Transverse colon (tissue), 4 donors: ENCODE results near the gene TRMT44. TPM values are rescaled to one million over a fixed set of nuclear protein-coding genes. Genes with fewer than 3 reads are reported as not detected.

Source experiments
- DNase-seq: peaks from one replicate; pipeline ENCODE4 v3.0.0-alpha.2; 2019
- H3K27ac ChIP-seq, 4 donors: fragments of 200-600 bp; sonication (generic); 2 replicates each; pipeline ENCODE4 v1.5.1; 2016 to 2018; ENCODE audit warnings: inconsistent platforms in 4 of 4
- H3K27me3 ChIP-seq: fragments of 200-600 bp; sonication (generic); 2 replicates; pipeline ENCODE4 v1.5.1; 2017; ENCODE audit warnings: inconsistent platforms
- H3K36me3 ChIP-seq, 4 donors: fragments of 200-600 bp; sonication (generic); 2 replicates each; pipeline ENCODE4 v1.5.1; 2017 to 2019; ENCODE audit warnings: inconsistent platforms in 4 of 4
- H3K4me1 ChIP-seq, 4 donors: fragments of 200-600 bp; sonication (generic); 2 replicates each; pipeline ENCODE4 v1.5.1; 2017 to 2020; ENCODE audit warnings: inconsistent platforms in 4 of 4
- H3K4me3 ChIP-seq, 4 donors: fragments of 200-600 bp; sonication (generic); 1 replicate in 1 of 4; 2 replicates in 3 of 4; pipeline versions ENCODE4 v1.5.1 to v1.6.1; 2017 to 2019; ENCODE audit warnings: inconsistent platforms in 4 of 4
- H3K9me3 ChIP-seq, 2 donors: fragments of 200-600 bp; sonication (generic); 2 replicates each; pipeline ENCODE4 v1.5.1; 2017 to 2019; ENCODE audit warnings: inconsistent platforms in 2 of 2
- CTCF ChIP-seq, 5 experiments: fragments of 200-600 bp in 3 of 5; fragments of 450-650 bp in 2 of 5; sonication (generic) in 3 of 5; IDR thresholded peaks; 1 replicate in 2 of 5; 2 replicates in 3 of 5; pipeline ENCODE4 v1.5.1; 2016 to 2017; ENCODE audit warnings: antibody characterized with exemption in 5 of 5, inconsistent platforms in 3 of 5, mild to moderate bottlenecking in 2 of 5, moderate library complexity in 1 of 5
- EP300 ChIP-seq: sonication (generic); formaldehyde crosslinking; IDR thresholded peaks from one replicate; pipeline ENCODE4 v1.6.1; 2017; ENCODE audit warnings: antibody characterized with exemption, low read depth
- POLR2A ChIP-seq: fragments of 450-650 bp; IDR thresholded peaks from one replicate; pipeline ENCODE4 v1.6.1; 2016; ENCODE audit warnings: antibody characterized with exemption, mild to moderate bottlenecking, moderate library complexity
- POLR2AphosphoS5 ChIP-seq, 3 donors: sonication (generic); formaldehyde crosslinking; IDR thresholded peaks; one replicate each; pipeline ENCODE4 v1.6.1; 2016; ENCODE audit warnings: antibody characterized with exemption in 3 of 3
- WGBS, 2 donors: methylation state at CpG; one replicate each; pipeline ENCODE4 v1.1.5; 2018; ENCODE audit warnings: low coverage in 1 of 2; 5-methylcytosine and 5-hydroxymethylcytosine counted together
- in situ Hi-C, 4 donors: fragments of 200-750 bp; cut with MboI; loops; one replicate each; pipeline versions ENCODE4 v1.15.0 to v1.15.1; 2017; ENCODE audit warnings: low sequenced_read_pairs in 3 of 4, low pct_ligation_motif_present in 1 of 4, low pct_unique_long_range_greater_than_20kb in 1 of 4
- intact Hi-C: fragments of 100-400 bp; cut with DNase I; formaldehyde crosslinking; loops from one replicate; pipeline ENCODE4 v1.15.1; 2023; ENCODE audit warnings: low total_unique reads
- total RNA-seq, 4 donors: library from RNA; depleted of rRNA; stranded (reverse); fragments of >200 nt; gene quantifications; one replicate each; pipeline ENCODE4 v1.1.0, GENCODE V29; 2016

TRMT44 gene
- total RNA-seq, 4 donors from 2014 or later = 19.1 to 190 (median 29.7) TPM

GRCh38 chr4:8453957-8454356, 13.4 kb downstream of the TRMT44 start:
- H3K4me3 ChIP-seq = no peak overlapping the region
- H3K4me1 ChIP-seq = no peaks in the 10 kb centered on the region
- H3K27ac ChIP-seq = no peak overlapping the region
- in situ Hi-C loops (loop anchor here in 1 of 4 donors (25.0 kb wide), 1 partner anchor 133 kb away; the partner anchor contains the start of genes CPZ and GPR78), intact Hi-C loops (no loop called here)
- 90% methylated on average over 3 of the region's 3 CpGs; no CpG with 5 or more reads in 1 of the 2 donors for WGBS, 2 donors
- no peak for DNase-seq
- peaks cover 0 to 44% (median 20%) of the 10 kb centered on the region in 4 donors for H3K36me3 ChIP-seq
- H3K27me3 ChIP-seq = no peaks in the 10 kb centered on the region
- TF ChIP-seq POLR2AphosphoS5 (IDR thresholded peaks at IDR 0.05) (no peak), EP300 (no peak), CTCF (IDR thresholded peaks at IDR 0.05) (no peak), POLR2A (no peak)
- no peaks in the 10 kb centered on the region for H3K9me3 ChIP-seq

- intact Hi-C loops = no loop called here
- TF ChIP-seq CTCF (IDR thresholded peaks at IDR 0.05) = no peak
- TF ChIP-seq POLR2A = no peak
- TF ChIP-seq POLR2AphosphoS5 (IDR thresholded peaks at IDR 0.05) = no peak
- TF ChIP-seq EP300 = no peak
- H3K27me3 ChIP-seq = no peaks in the 10 kb centered on the region
- 82 to 89% methylated on average over 5 to 9 of the region's 9 CpGs for WGBS, 2 donors
- H3K36me3 ChIP-seq = peaks cover 0 to 29% (median 13%) of the 10 kb centered on the region in 4 donors
- H3K4me1 ChIP-seq = no peaks in the 10 kb centered on the region
- no peak overlapping the region for H3K27ac ChIP-seq
- no peaks in the 10 kb centered on the region for H3K9me3 ChIP-seq
- no peak overlapping the region for H3K4me3 ChIP-seq
- in situ Hi-C loops = loop anchor here in 1 of 4 donors (25.0 kb wide), 1 partner anchor 130 kb away; the partner anchor contains the start of genes CPZ and GPR78
- DNase-seq = no peak
These were observed 17.2 kb downstream of the TRMT44 start for GRCh38 chr4:8457646-8458252.

GRCh38 chr4:8459867-8460445, 19.4 kb downstream of the TRMT44 start:
- intact Hi-C loops (no loop called here), in situ Hi-C loops (loop anchor here in 2 of 4 donors (10.0 to 25.0 kb wide), 2 partner anchors 127 to 135 kb away; partner anchors contain the start of genes CPZ (in 2 of the 2) and GPR78 (in 1 of the 2))
- no peaks in the 10 kb centered on the region for H3K4me1 ChIP-seq
- no peaks in the 10 kb centered on the region for H3K9me3 ChIP-seq
- peaks cover 0 to 16% (median 7%) of the 10 kb centered on the region in 4 donors for H3K36me3 ChIP-seq
- WGBS, 2 donors = 74 to 94% methylated on average over 7 to 8 of the region's 8 CpGs
- TF ChIP-seq EP300 (no peak), POLR2AphosphoS5 (IDR thresholded peaks at IDR 0.05) (no peak), CTCF (IDR thresholded peaks at IDR 0.05) (no peak), POLR2A (no peak)
- H3K4me3 ChIP-seq = no peak overlapping the region
- no peaks in the 10 kb centered on the region for H3K27me3 ChIP-seq
- no peak overlapping the region for H3K27ac ChIP-seq
- peak; percentile 64 for DNase-seq

GRCh38 chr4:8461086-8461485, 20.5 kb downstream of the TRMT44 start:
- Histone ChIP-seq H3K4me3 (no peak overlapping the region), H3K27me3 (no peaks in the 10 kb centered on the region), H3K9me3 (no peaks in the 10 kb centered on the region), H3K4me1 (no peaks in the 10 kb centered on the region), H3K27ac (no peak overlapping the region), H3K36me3 (peaks cover 0 to 13% (median 5%) of the 10 kb centered on the region in 4 donors)
- intact Hi-C loops = no loop called here
- in situ Hi-C loops = loop anchor here in 2 of 4 donors (10.0 to 25.0 kb wide), 2 partner anchors 126 to 134 kb away; partner anchors contain the start of genes CPZ (in 2 of the 2) and GPR78 (in 1 of the 2)
- WGBS, 2 donors = 92 to 94% methylated on average over 2 to 6 of the region's 6 CpGs
- DNase-seq = no peak
- no peak for TF ChIP-seq POLR2A
- no peak for TF ChIP-seq CTCF (IDR thresholded peaks at IDR 0.05)
- no peak for TF ChIP-seq EP300
- no peak for TF ChIP-seq POLR2AphosphoS5 (IDR thresholded peaks at IDR 0.05)
